Activated CD8-positive, alpha-beta memory T cell treated with anti-CD3 and anti-CD28 coated beads for 4 hours (primary cell): ENCODE data around the gene ADAP1.
A peak's percentile ranks its signal among the peaks of the same experiment; 100 is the strongest.

ENCODE experiments used
- DNase-seq, 2 donors: peaks; one replicate each; pipeline ENCODE4 v3.0.0-alpha.2; 2020; ENCODE audit warnings: low read depth in 2 of 2

ADAP1 gene

GRCh38 chr7:909358-910329, 44.8 kb downstream of the ADAP1 start:
- no peak for DNase-seq

GRCh38 chr7:908591-909357, 45.7 kb downstream of the ADAP1 start:
- DNase-seq: peak in 1 of 2 donors; percentile 48

- DNase-seq: no peak
These were observed 46.3 kb downstream of the ADAP1 start for GRCh38 chr7:908159-908581.

- DNase-seq: no peak
These were observed 47.1 kb downstream of the ADAP1 start for GRCh38 chr7:907158-907980.

- no peak for DNase-seq
These were observed 47.7 kb downstream of the ADAP1 start for GRCh38 chr7:906776-907157.

GRCh38 chr7:904847-905246, 49.6 kb downstream of the ADAP1 start:
- no peak for DNase-seq

- no peak for DNase-seq
These were observed 50.3 kb downstream of the ADAP1 start for GRCh38 chr7:903921-904755.

- no peak for DNase-seq
These were observed 51.5 kb downstream of the ADAP1 start for GRCh38 chr7:902996-903395.

- no peak for DNase-seq
These were observed 52.9 kb downstream of the ADAP1 start for GRCh38 chr7:901388-902154.

GRCh38 chr7:901041-901387, 53.5 kb downstream of the ADAP1 start:
- no peak for DNase-seq

GRCh38 chr7:900331-901040, 54.0 kb downstream of the ADAP1 start:
- DNase-seq: no peak

- DNase-seq: no peak
These were observed 54.7 kb downstream of the ADAP1 start for GRCh38 chr7:899806-900205.

GRCh38 chr7:898855-899681, 55.4 kb downstream of the ADAP1 start:
- DNase-seq: no peak

- no peak for DNase-seq
These were observed 56.0 kb downstream of the ADAP1 start for GRCh38 chr7:898460-898854.

- DNase-seq: no peak
These were observed 56.6 kb downstream of the ADAP1 start for GRCh38 chr7:897771-898376.

- no peak for DNase-seq
These were observed 57.4 kb downstream of the ADAP1 start for GRCh38 chr7:897086-897485.

GRCh38 chr7:896346-897075, 58.0 kb downstream of the ADAP1 start:
- no peak for DNase-seq
